ENCODE data around the gene ALDH16A1.

- TF ChIP-seq GATA3 (IDR thresholded peaks at IDR 0.05; ENCODE audit: low read depth, low read length) = no peak
- no peak for TF ChIP-seq GATA2 (IDR thresholded peaks at IDR 0.05; ENCODE audit: low read depth, low read length)
Measured at GRCh38 chr19:49428547-49429451, 24.2 kb upstream of the ALDH16A1 start.

All from SH-SY5Y (cell line).